H9 (cell line): Measurements from ENCODE around the gene PTGER2. TPM values are rescaled to one million over a fixed set of nuclear protein-coding genes. Genes with fewer than 3 reads are reported as not detected.

Experiments
- DNase-seq: peaks from one replicate; pipeline ENCODE4 v3.0.0-alpha.2; 2017
- H2AFZ ChIP-seq: one replicate; pipeline ENCODE4 v1.6.1; 2013; ENCODE audit warnings: mild to moderate bottlenecking, low read length, control low read depth, moderate library complexity
- H2AK5ac ChIP-seq: 2 replicates; pipeline ENCODE4 v1.6.1; 2013; ENCODE audit warnings: low read length, control low read depth, mixed read lengths; ENCODE audit not compliant: insufficient read length
- H2BK120ac ChIP-seq: one replicate; pipeline ENCODE4 v1.6.1; 2013; ENCODE audit warnings: low read depth, mild to moderate bottlenecking, low read length, control low read depth, inconsistent platforms; ENCODE audit not compliant: poor library complexity, severe bottlenecking
- H2BK12ac ChIP-seq: 2 replicates; pipeline ENCODE4 v1.6.1; 2013; ENCODE audit warnings: low read length, control low read depth, mixed read lengths, low read depth; ENCODE audit not compliant: insufficient read length
- H2BK15ac ChIP-seq: 2 replicates; pipeline ENCODE4 v1.6.1; 2013; ENCODE audit warnings: low read depth, low read length, control low read depth
- H2BK20ac ChIP-seq: one replicate; pipeline ENCODE4 v1.6.1; 2013; ENCODE audit warnings: low read depth, mild to moderate bottlenecking, low read length, control low read depth, inconsistent platforms; ENCODE audit not compliant: poor library complexity, severe bottlenecking
- H2BK5ac ChIP-seq: 2 replicates; pipeline ENCODE4 v1.6.1; 2013; ENCODE audit warnings: low read length, control low read depth, mixed read lengths; ENCODE audit not compliant: insufficient read length
- H3K14ac ChIP-seq: 2 replicates; pipeline ENCODE4 v1.6.1; 2013; ENCODE audit warnings: low read length, control low read depth; ENCODE audit not compliant: insufficient read depth
- H3K18ac ChIP-seq: 2 replicates; pipeline ENCODE4 v1.6.1; 2013; ENCODE audit warnings: low read depth, mild to moderate bottlenecking, mixed read lengths, low read length, control low read depth; ENCODE audit not compliant: insufficient read length
- H3K23ac ChIP-seq: 2 replicates; pipeline ENCODE4 v1.6.1; 2013; ENCODE audit warnings: low read length, control low read depth, mixed read lengths, low read depth; ENCODE audit not compliant: insufficient read length
- H3K23me2 ChIP-seq: 2 replicates; pipeline ENCODE4 v1.6.1; 2013; ENCODE audit warnings: low read depth, mild to moderate bottlenecking, mixed read lengths, low read length, control low read depth; ENCODE audit not compliant: insufficient read length, poor library complexity, severe bottlenecking
- H3K27ac ChIP-seq: 2 replicates; pipeline ENCODE4 v1.5.1; 2013; ENCODE audit warnings: low read length, control low read depth, mixed read lengths, low read depth; ENCODE audit not compliant: insufficient read length
- H3K27me3 ChIP-seq: 2 replicates; pipeline ENCODE4 v1.6.1; 2013; ENCODE audit warnings: low read length, control low read depth, inconsistent platforms; ENCODE audit not compliant: insufficient read depth
- H3K4ac ChIP-seq: 2 replicates; pipeline ENCODE4 v1.6.1; 2013; ENCODE audit warnings: low read depth, mild to moderate bottlenecking, control low read depth, inconsistent platforms, low read length, moderate library complexity
- H3K4me1 ChIP-seq: 2 replicates; pipeline ENCODE4 v1.6.1; 2013; ENCODE audit warnings: low read length, control low read depth, inconsistent platforms; ENCODE audit not compliant: insufficient read depth
- H3K4me2 ChIP-seq: 2 replicates; pipeline ENCODE4 v1.6.1; 2013; ENCODE audit warnings: low read length, control low read depth, mixed read lengths; ENCODE audit not compliant: insufficient read length, insufficient read depth
- H3K56ac ChIP-seq: 2 replicates; pipeline ENCODE4 v1.6.1; 2013; ENCODE audit warnings: low read depth, mild to moderate bottlenecking, mixed read lengths, low read length, control low read depth; ENCODE audit not compliant: insufficient read length
- H3K79me1 ChIP-seq: 2 replicates; pipeline ENCODE4 v1.6.1; 2013; ENCODE audit warnings: low read depth, mild to moderate bottlenecking, moderate library complexity, low read length, control low read depth, inconsistent platforms; ENCODE audit not compliant: insufficient read depth, poor library complexity, severe bottlenecking
- H3K79me2 ChIP-seq: 2 replicates; pipeline ENCODE4 v1.6.1; 2013; ENCODE audit warnings: low read length, control low read depth, inconsistent platforms; ENCODE audit not compliant: insufficient read depth
- H3K9ac ChIP-seq: 2 replicates; pipeline ENCODE4 v1.6.1; 2013; ENCODE audit warnings: low read length, control low read depth, mixed read lengths; ENCODE audit not compliant: insufficient read length; ENCODE audit errors: extremely low read depth
- H3K9me3 ChIP-seq: one replicate; pipeline ENCODE4 v1.6.1; 2013; ENCODE audit warnings: low read depth, low read length, inconsistent platforms; ENCODE audit not compliant: control insufficient read depth
- H3T11ph ChIP-seq: one replicate; pipeline ENCODE4 v1.6.1; 2013; ENCODE audit warnings: mild to moderate bottlenecking, low read length, control low read depth, inconsistent platforms
- H4K20me1 ChIP-seq: one replicate; pipeline ENCODE4 v1.6.1; 2013; ENCODE audit not compliant: control insufficient read depth, insufficient read length, insufficient read depth
- H4K5ac ChIP-seq: 2 replicates; pipeline ENCODE4 v1.6.1; 2013; ENCODE audit warnings: low read depth, mild to moderate bottlenecking, mixed read lengths, low read length, control low read depth; ENCODE audit not compliant: insufficient read length
- H4K8ac ChIP-seq: replicated peaks from 2 replicates; pipeline ENCODE4 v1.6.1; 2013; ENCODE audit warnings: low read length, control low read depth, mixed read lengths, low read depth; ENCODE audit not compliant: insufficient read length
- H4K91ac ChIP-seq: 2 replicates; pipeline ENCODE4 v1.6.1; 2013; ENCODE audit warnings: low read depth, mild to moderate bottlenecking, moderate library complexity, mixed read lengths, low read length, control low read depth; ENCODE audit not compliant: insufficient read length
- H3K27ac Mint-ChIP-seq, 3 experiments: 2 replicates in 2 of 3; 3 replicates in 1 of 3; pipeline ENCODE4 v1.8.0; 2020 to 2021; ENCODE audit warnings: mixed read lengths in 3 of 3, mild to moderate bottlenecking in 1 of 3, moderate library complexity in 1 of 3
- H3K27me3 Mint-ChIP-seq: 2 replicates; pipeline ENCODE4 v1.8.0; 2021; ENCODE audit warnings: low read depth, mild to moderate bottlenecking, moderate library complexity, mixed read lengths
- H3K36me3 Mint-ChIP-seq, 3 experiments: 2 replicates in 2 of 3; 3 replicates in 1 of 3; pipeline ENCODE4 v1.8.0; 2020 to 2021; ENCODE audit warnings: low read depth in 3 of 3, mixed read lengths in 3 of 3; ENCODE audit not compliant: insufficient read depth in 1 of 3
- H3K4me1 Mint-ChIP-seq, 2 experiments: 2 replicates each; pipeline ENCODE4 v1.8.0; 2020; ENCODE audit warnings: mixed read lengths in 2 of 2
- H3K4me3 Mint-ChIP-seq, 2 experiments: 2 replicates in 1 of 2; 3 replicates in 1 of 2; pipeline ENCODE4 v1.8.0; 2020 to 2021; ENCODE audit warnings: mild to moderate bottlenecking in 2 of 2, mixed read lengths in 2 of 2, moderate library complexity in 1 of 2
- H3K9me3 Mint-ChIP-seq, 2 experiments: 2 replicates in 1 of 2; 3 replicates in 1 of 2; pipeline ENCODE4 v1.8.0; 2020; ENCODE audit warnings: mild to moderate bottlenecking in 2 of 2, mixed read lengths in 2 of 2, moderate library complexity in 1 of 2
- CTCF ChIP-seq: fragments of 200-600 bp; sonication (generic); conservative IDR thresholded peaks from 3 replicates; pipeline ENCODE4 v1.8.0; 2021; ENCODE audit warnings: antibody characterized with exemption, mild to moderate bottlenecking
- WGBS: extraction: QIAGEN DNeasy Blood & Tissue Kit; methylation state at CpG from one replicate; pipeline ENCODE4 v1.1.7; 2013; ENCODE audit warnings: missing lambda C conversion rate, low lambda C conversion rate, mixed read lengths; ENCODE audit not compliant: insufficient read length; ENCODE audit errors: extremely low coverage; 5-methylcytosine and 5-hydroxymethylcytosine counted together
- total RNA-seq: library from RNA; stranded (reverse); gene quantifications from 2 replicates; pipeline ENCODE4 v1.2.1, GENCODE V29; 2021

Gene PTGER2
- total RNA-seq, 1 experiment from 2014 or later: 1.0 TPM

GRCh38 chr14:52319919-52320318 is 5.8 kb downstream of the PTGER2 start:
- Histone ChIP-seq H3T11ph (no peak overlapping the region), H3K79me1 (no peaks in the 10 kb centered on the region), H4K20me1 (no peaks in the 10 kb centered on the region), H3K23ac (no peak overlapping the region), H2BK20ac (no peak overlapping the region), H3K27me3 (peaks cover 19% of the 10 kb centered on the region; the same call in 1 of the 2 replicates), H3K23me2 (peaks cover 4% of the 10 kb centered on the region), H2BK12ac (no peak overlapping the region), H3K27ac (no peak overlapping the region), H2AFZ (no peak overlapping the region), H3K56ac (no peak overlapping the region), H3K18ac (no peak overlapping the region), H2BK120ac (no peak overlapping the region), H3K9ac (no peak overlapping the region), H3K14ac (no peak overlapping the region), H3K4me1 (no peaks in the 10 kb centered on the region), H3K4ac (no peak overlapping the region), H3K4me2 (no peak overlapping the region), H3K9me3 (no peaks in the 10 kb centered on the region), H4K91ac (no peak overlapping the region), H2BK5ac (no peak overlapping the region), H4K5ac (no peak overlapping the region), H2AK5ac (no peak overlapping the region), H3K79me2 (no peaks in the 10 kb centered on the region), H4K8ac (no peak overlapping the region), H2BK15ac (no peak overlapping the region)
- peaks cover 42% of the 10 kb centered on the region for H3K27me3 Mint-ChIP-seq
- TF ChIP-seq CTCF: no peak
- no peak overlapping the region for H3K4me3 Mint-ChIP-seq
- DNase-seq: no peak
- H3K27ac Mint-ChIP-seq: no peak overlapping the region
- H3K36me3 Mint-ChIP-seq: peaks cover 12 to 22% (median 22%) of the 10 kb centered on the region in 3 experiments
- H3K9me3 Mint-ChIP-seq: peaks cover 26 to 33% of the 10 kb centered on the region in 2 experiments
- peaks cover 7 to 10% of the 10 kb centered on the region in 2 experiments for H3K4me1 Mint-ChIP-seq
- no CpG with 5 or more reads among the region's 3 CpGs for WGBS
